Stimulated activated naive CD4-positive, alpha-beta T cell treated with Interleukin-2 at 50 U/mL for 16 hours (primary cell): ENCODE data around the gene UAP1L1.
A peak's percentile ranks its signal among the peaks of the same experiment; 100 is the strongest.

Source experiments
- DNase-seq: peaks from one replicate; lab custom pipeline; 2025; lab: John Stamatoyannopoulos, UW

UAP1L1 gene

DNA sequence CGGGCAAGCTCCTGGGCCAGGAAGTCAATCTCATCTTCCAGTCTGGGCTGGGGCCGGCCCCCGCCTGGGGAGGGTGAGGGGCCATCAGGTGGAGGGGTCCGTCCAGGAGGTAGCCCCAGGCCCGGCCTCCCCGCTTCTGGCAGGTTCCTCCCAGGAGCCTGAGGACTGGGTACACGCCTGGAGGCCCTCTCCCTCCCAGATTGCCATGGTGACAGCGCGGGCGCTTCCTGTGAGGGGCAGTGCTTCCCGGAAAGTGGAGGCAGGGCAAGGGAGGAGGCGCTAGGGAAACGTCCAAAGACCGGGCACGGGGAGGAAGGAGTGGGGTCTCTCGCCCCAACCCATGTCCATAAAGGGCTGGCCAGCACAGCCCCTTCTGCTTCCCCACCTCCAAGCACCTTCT is 36.2 kb upstream of the UAP1L1 start:
- DNase-seq: no peak

- no peak for DNase-seq
Observed at GRCh38 chr9:137042751-137043727, 34.3 kb upstream of the UAP1L1 start.

- DNase-seq: no peak
Observed at GRCh38 chr9:137044037-137044436, 33.3 kb upstream of the UAP1L1 start.

DNA sequence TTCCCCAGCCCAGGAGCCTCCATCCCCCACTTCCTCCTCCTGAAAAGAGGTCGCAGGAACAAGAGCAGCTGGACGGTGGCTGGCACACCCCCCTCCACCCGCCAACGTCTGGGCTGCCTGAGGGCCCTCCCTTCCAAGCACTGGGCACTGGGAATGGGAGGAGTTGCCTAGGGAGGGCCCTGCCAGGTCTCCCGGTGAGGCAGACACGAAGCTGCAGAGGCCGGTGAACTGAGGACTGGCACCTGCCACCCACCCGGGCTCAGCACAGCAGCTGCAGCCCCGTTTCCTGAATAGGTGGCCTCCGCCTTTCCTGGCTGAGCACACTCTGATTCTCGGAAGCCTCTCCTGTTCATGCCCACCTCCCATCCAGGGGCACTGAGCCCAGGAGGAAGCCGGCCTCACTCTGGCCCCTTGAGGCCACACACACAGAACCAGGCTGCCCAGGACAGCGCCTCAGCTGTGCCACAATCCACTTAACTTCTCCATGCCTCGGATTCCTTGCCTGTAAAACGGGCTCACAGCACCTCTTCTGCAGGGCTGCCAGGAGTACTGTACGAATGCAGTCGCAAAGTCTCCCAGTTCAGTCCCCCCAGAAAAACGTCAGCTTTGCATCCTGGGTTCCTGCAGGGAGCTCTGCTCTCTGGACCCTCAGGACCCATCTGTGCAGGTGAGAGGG is 32.7 kb upstream of the UAP1L1 start:
- no peak for DNase-seq

- DNase-seq: no peak
Observed at GRCh38 chr9:137045294-137046087, 31.8 kb upstream of the UAP1L1 start.

DNA sequence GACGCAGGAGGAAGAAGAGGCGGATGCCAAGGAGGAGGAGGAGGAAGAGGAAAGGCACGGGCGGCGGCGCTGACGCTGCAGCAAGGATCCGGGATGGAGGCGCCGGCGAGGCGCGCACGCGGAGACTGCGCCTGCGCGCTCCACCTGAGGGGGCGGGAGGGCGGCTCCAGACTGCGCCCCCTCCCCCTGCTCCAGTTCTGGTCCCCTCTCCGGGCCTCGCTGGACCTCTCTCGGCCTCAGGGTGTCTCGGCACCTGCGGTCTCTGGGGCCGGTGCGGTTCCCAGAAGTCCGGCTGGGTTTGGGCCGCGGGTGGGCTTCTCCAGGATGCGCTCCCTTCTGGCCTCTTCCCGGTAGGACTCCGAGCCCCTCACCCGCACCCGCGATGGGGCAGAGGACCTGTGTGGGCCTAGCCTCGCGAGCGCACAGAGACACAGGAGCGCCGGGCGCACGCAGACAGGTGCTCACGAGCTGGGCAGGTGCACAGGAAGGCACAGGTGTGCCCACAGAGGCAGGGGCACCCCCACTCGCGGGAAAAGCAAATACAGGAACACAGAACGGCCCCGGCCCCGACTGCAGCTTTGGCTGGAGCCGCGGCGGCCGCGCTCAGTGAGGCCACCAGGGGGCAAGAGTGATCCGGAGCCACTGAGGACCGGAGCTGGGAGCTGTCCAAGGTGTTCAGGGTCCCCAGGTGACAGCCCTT is 31.1 kb upstream of the UAP1L1 start, which contains the start of gene NPDC1:
Gene NPDC1 (minus strand): TSS at position 90 of the 700 bp plus-strand sequence. CDS start 188 bp downstream, outside the sequence.
- peak; percentile 77 for DNase-seq

DNA sequence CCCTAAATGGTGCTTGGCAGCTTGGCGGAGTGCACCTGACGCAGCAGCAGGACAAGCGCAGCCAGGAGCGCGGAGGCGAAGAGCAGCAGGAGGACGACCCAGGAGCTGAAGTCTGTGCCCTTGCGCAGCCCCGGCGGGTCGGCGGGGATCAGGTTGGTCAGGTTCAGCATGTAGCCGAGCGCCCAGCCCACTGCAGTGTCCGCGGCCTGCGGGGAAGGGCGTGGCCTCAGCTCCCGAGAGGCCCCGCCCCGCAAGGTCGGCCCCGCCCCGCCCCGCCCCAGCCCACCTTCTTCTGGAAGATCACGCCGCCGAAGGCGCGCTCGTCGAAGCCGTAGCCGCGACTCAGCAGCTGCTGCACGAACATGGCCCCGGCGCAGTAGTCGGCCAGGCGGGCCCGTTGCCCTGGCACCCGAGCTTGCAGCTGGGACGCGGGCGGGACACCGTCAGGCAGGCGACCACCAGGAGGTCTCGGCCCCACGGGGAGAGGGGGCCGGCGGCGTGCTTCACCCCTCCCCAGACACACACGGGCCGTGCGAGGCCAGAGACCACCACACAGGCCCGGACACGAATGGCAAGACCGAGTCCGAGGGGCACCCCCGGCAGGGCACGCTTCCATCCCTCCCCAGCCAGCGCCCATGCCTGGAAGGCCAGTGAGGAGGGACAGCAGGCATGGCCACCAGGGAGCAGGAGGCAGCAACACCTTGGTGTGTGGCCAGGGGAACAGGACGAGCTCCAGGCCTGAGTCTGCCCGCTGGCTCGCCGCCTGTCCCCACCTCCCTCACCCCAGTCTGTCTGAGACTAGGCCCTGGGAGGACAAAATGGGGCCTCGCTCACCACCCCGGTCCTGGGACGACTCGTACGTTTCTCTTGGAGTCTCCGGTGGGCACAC is 28.4 kb upstream of the UAP1L1 start:
- DNase-seq: no peak

GRCh38 chr9:137049544-137050449 is 27.5 kb upstream of the UAP1L1 start:
- DNase-seq: peak; percentile 31

- DNase-seq: no peak
Observed at GRCh38 chr9:137050570-137050969, 26.7 kb upstream of the UAP1L1 start.

- no peak for DNase-seq
Observed at GRCh38 chr9:137051145-137051724, 26.1 kb upstream of the UAP1L1 start.

GRCh38 chr9:137052293-137052692 is 25.0 kb upstream of the UAP1L1 start:
- no peak for DNase-seq

DNA sequence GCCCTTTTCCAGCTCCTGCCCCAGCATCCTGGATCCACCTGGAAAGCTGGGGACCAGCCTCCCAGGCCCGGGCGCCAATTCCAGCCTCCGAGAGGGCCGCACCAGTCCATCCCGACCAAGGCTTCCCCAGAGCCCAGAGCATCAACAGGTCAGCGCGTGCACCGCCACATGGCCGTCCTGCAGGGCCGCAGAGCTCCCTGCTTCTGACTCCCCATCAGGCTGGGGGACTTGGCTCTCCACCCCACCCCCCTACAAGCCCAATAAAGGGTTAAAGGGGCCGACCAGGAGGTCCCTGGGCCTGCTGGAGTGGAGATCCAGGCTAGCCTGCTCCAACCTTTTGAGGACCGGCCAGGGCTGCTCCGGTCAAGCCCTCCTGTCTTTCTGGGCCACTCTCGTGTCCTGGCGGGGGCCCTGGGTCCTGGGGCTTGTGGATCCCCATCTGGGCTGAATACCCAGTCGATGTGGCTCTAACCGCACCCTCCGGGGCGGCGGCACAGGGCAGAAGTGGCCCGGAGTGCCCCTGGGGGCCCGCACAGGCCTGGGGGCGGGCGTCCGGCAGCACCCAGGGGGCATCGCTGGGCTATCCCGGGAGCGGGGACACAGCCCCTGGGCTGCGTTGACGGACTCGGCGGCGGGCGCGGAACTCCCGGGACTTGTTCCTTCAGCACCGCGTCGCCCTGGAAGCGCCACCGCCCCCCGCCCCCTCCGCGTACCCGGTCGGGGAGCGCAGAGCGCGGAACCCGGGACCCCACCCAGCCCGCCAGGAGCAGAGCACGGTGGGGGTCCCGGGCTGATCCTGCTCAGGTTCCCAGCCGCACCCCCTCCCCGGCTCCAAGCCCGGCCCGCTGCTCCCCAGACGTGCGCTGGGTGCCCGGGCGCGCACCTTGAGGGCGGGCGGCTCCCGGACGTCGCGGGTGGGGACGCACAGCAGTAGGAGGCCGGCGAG is 24.0 kb upstream of the UAP1L1 start:
- no peak for DNase-seq

DNA sequence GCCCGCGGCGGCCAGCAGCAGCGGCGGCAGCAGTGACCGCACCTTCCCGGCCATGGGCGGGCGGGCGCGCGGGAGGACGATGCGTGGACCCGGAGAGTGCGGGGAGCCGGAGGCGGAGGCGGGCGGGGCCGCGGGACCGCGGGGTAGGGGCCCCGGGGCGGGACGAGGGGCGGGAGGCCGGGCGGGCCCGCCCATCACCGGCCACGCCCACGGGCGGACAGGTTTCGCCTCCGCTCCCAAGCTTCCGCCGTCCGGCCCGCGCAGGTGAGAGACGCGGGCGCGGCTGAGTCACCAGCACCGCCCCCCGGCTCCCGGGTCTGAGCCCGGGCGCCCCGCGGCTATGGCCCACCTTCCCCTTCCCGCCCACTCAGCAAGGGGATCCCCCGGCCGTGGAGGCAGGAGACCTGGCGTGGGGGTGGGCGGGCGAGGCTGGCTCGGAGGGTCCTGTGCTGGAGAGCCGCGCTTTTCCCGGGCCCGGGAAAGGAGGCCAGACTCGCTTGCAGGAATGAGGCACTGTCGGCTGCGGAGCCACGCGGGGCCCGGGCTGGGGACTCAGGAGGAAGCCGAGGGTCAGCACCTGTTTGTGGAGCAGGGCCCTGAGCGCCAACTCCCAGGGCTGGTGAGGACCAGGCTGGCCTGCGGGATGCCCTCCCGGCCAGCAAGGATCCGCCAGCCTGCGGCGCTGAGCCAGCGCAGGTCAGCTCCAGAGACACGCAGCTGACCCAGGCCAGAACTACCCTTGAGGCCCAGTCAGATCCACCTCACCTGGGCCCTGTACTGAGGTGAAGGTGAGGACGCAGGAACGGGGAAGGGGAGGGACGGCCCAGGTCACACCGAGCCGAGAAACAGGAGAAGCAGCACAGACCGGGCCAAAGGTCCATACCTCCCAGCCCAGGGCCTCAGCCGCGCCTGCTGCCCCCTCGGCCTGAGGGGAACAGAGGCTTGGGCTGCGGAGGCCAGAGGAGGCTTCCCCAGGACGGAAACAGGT is 23.1 kb upstream of the UAP1L1 start, which contains the start of gene ENTPD2:
Gene ENTPD2 (minus strand): TSS at position 118 of the 988 bp plus-strand sequence. CDS start 64 bp downstream, at position 54.
- peak; percentile 16 for DNase-seq

- no peak for DNase-seq
Observed at GRCh38 chr9:137054932-137055384, 22.4 kb upstream of the UAP1L1 start.

DNA sequence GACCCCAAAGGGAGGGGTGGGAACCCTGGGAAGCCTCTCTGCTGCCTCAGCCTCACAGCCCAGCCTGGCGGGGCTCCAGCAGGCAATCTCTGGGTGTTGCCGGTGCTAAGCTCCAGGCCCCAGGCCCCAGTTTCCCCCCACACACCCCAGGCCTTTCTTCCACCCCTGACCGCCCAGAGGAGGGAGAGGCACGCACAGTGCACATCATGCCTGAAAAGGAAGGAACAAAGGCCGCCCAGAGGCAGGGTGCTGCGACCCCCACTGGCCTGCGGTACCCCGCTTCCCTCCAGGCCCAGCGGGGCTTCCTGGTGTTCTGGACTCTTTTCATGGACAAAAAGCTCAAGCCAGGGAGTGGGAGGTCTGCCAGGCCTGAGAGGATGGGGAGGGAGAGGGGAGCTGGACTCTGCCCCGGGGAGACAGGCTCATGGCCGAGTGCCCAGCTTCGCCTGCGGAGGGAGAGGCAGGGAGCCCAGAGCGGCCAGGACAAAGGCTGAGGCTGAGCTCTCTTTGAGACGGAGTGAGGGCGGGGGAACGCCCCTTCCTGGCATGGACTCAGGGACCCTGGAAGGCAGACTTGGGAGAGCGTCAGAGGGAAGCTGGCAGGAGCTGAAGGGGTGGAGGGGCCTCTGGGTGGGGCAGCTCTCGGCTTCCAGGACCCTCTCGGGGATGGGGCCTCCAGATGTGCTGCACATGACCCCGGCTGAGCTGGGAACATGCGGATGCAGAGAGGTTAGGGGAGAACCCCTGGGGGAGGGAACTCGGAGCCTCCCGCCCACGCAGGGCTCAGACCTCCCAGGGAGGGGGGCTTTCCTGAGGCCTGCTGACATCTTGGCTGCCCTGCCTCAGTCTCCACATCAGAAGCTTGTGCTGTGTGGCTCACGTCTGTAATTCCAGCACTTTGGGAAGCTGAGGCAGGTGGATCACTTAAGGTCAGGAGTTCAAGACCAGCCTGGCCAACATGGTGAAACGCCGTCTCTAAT is 21.6 kb upstream of the UAP1L1 start:
- DNase-seq: no peak
